K562 (cell line): ENCODE measurements around the gene CTDNEP1. TPM values are rescaled to one million over a fixed set of nuclear protein-coding genes. Genes with fewer than 3 reads are reported as not detected.

Experiments
- ASH1L ChIP-seq: fragments of 450-650 bp; IDR thresholded peaks from 2 replicates; pipeline ENCODE4 v1.6.1; 2018; ENCODE audit warnings: borderline replicate concordance, mild to moderate bottlenecking, low read depth; ENCODE audit not compliant: partially characterized antibody
- CBFA2T3 ChIP-seq: fragments of 450-650 bp; IDR thresholded peaks from 2 replicates; pipeline ENCODE4 v1.6.1; 2017
- CHD4 ChIP-seq: fragments of 200-600 bp; sonication (generic); IDR thresholded peaks from 3 replicates; pipeline ENCODE4 v1.6.1; 2012; ENCODE audit warnings: low read depth, mild to moderate bottlenecking, mixed read lengths, low read length, inconsistent platforms; ENCODE audit not compliant: insufficient read depth, insufficient replicate concordance, poor library complexity, severe bottlenecking
- FOXM1 ChIP-seq, 2 experiments: fragments of 450-650 bp in 1 of 2; sonication (generic) in 1 of 2; formaldehyde crosslinking in 1 of 2; IDR thresholded peaks; 2 replicates each; pipeline versions ENCODE4 v1.6.1 to v1.9.0; 2017 to 2022; ENCODE audit warnings: low read depth in 2 of 2, mild to moderate bottlenecking in 2 of 2, missing genetic modification reagents in 1 of 2, moderate library complexity in 1 of 2
- HDAC8 ChIP-seq: fragments of 450-650 bp; IDR thresholded peaks from 2 replicates; pipeline ENCODE4 v1.6.1; 2016; ENCODE audit warnings: mild to moderate bottlenecking, missing genetic modification characterization, moderate library complexity, missing compliant biosample characterization
- MIER1 ChIP-seq: fragments of 450-650 bp; IDR thresholded peaks from 2 replicates; pipeline ENCODE4 v1.6.1; 2016; ENCODE audit warnings: antibody characterized with exemption, mild to moderate bottlenecking, low read depth
- MXI1 ChIP-seq: IDR thresholded peaks from 2 replicates; pipeline ENCODE4 v1.6.1; 2011; ENCODE audit warnings: low read depth, mild to moderate bottlenecking, improper control_type of control experiment, low read length
- MYNN ChIP-seq, 2 experiments: sonication (generic); formaldehyde crosslinking in 1 of 2; IDR thresholded peaks; 2 replicates each; pipeline versions ENCODE4 v1.5.0 to v1.6.1; 2016 to 2020; ENCODE audit warnings: antibody characterized with exemption in 1 of 2, missing genetic modification reagents in 1 of 2
- NR2C2 ChIP-seq, 2 experiments: fragments of 200-800 bp in 1 of 2; sonication (Bioruptor generic) in 1 of 2; sonication (generic) in 1 of 2; formaldehyde crosslinking in 1 of 2; IDR thresholded peaks; 2 replicates each; pipeline versions ENCODE4 v1.6.1 to v1.8.0; 2016 to 2022; ENCODE audit warnings: mild to moderate bottlenecking in 1 of 2, missing compliant biosample characterization in 1 of 2, missing genetic modification characterization in 1 of 2, missing genetic modification reagents in 1 of 2
- POU5F1 ChIP-seq: fragments of 150-350 bp; IDR thresholded peaks from 2 replicates; pipeline ENCODE4 v1.6.1; 2014; ENCODE audit warnings: borderline replicate concordance, low read length, low read depth, mild to moderate bottlenecking; ENCODE audit not compliant: partially characterized antibody
- RBM14 ChIP-seq: fragments of 200-400 bp; formaldehyde crosslinking; IDR thresholded peaks from 2 replicates; pipeline ENCODE4 v1.6.1; 2018; ENCODE audit warnings: low read depth, mild to moderate bottlenecking, low read length, moderate library complexity, borderline replicate concordance; ENCODE audit not compliant: insufficient read depth
- SMARCE1 ChIP-seq: fragments of 450-650 bp; IDR thresholded peaks from 2 replicates; pipeline ENCODE4 v1.7.1; 2016; ENCODE audit warnings: mild to moderate bottlenecking
- SRSF7 ChIP-seq: fragments of 200-400 bp; formaldehyde crosslinking; optimal IDR thresholded peaks from 2 replicates; pipeline ENCODE3; 2017; ENCODE audit warnings: mild to moderate bottlenecking, low read depth, low read length
- polyA plus RNA-seq, 8 experiments: library from polyadenylated mRNA; depleted of rRNA in 4 of 8; stranded (reverse) in 5 of 8; unstranded in 3 of 8; fragments of >200 nt; fragmentation: Nextera tagmentation in 2 of 8; fragmentation: Illumina TruSeq in 1 of 8; extraction: Ambion mirVana in 2 of 8; extraction: Trizol in 1 of 8; gene quantifications; 2 replicates each; pipeline versions ENCODE4 v1.2.1 to v1.2.3, GENCODE V29; 2011 to 2014; ENCODE audit warnings: inconsistent platforms in 1 of 8, missing spikeins in 1 of 8
- total RNA-seq, 7 experiments: library from RNA; depleted of rRNA in 6 of 7; stranded (reverse); fragments of >200 nt in 6 of 7; fragmentation: Illumina TruSeq in 2 of 7; extraction: Trizol in 2 of 7; gene quantifications; 2 replicates each; pipeline versions ENCODE4 v1.2.1 to v1.2.3, GENCODE V29; 2011 to 2021; ENCODE audit warnings: low replicate concordance in 1 of 7
- TF ChIP-seq, protein P1 (sequence below): fragments of 250-450 bp; sonication (Bioruptor Pico); IDR thresholded peaks from 2 replicates; pipeline ENCODE4 v1.4.0; 2020; ENCODE audit warnings: mild to moderate bottlenecking
- TF ChIP-seq, protein P2 (sequence below): fragments of 250-450 bp; sonication (Bioruptor Pico); IDR thresholded peaks from 2 replicates; pipeline ENCODE4 v1.8.0; 2022; ENCODE audit warnings: moderate library complexity, mild to moderate bottlenecking, inconsistent platforms
- TF ChIP-seq, protein P3 (sequence below): sonication (generic); formaldehyde crosslinking; IDR thresholded peaks from 2 replicates; pipeline ENCODE4 v1.8.0; 2022; ENCODE audit warnings: mild to moderate bottlenecking, missing genetic modification reagents
- TF ChIP-seq, protein P4 (sequence below): fragments of 450-650 bp; IDR thresholded peaks from 2 replicates; pipeline ENCODE4 v1.6.1; 2018; ENCODE audit warnings: mild to moderate bottlenecking, low read depth; ENCODE audit not compliant: partially characterized antibody

Gene CTDNEP1
- total and polyA plus RNA-seq, 9 of the 15 experiments (the other 6 are each of a cell fraction or from before 2014, with no cell fraction given) = 10.7 to 150 (median 28.5) TPM

DNA sequence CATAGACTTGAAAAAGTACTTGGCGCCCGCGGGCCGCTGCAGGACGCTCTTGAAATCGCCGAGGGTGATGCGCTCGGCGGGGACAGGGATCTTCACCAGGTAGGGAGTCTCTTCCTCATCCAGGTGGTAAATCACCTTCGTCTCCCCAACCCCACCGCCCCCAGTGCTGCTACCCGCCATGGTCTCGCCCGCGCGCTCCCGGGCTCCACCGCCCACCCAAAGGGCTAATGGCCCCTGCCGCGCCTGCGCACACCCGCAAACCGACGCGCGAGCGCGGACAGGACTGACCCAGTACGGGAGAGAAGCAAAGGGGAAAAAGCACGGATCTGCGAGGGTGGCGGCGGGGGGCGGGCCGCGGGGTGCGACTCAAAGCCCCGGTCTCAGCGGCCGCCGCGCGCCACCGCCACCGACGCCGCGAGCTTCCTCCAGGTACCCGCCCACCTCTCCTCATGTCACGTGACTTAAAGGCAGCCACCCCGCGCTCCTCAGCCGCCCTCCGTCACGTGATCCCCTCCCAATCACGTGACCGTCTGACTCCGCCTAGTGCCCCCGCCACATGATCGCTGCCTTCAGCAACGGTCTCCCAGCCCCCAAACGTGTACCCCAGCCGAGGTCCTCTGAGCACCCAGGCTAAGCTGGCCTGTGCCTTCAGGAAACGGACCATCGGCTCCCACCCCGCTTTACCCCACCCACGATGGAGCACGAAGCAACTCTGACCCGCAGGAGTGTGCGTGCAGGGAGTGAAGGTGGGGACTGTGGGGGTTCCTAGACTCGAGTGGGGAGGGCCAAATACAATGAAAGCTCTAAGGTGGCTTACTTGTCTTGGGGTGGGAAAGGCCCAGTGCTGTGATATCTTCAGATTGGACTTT lies 17.2 kb downstream of the CTDNEP1 start, which contains the start of gene DVL2 (continued):
- TF ChIP-seq ASH1L (no peak), FOXM1 (IDR thresholded peaks at IDR 0.05; ENCODE audit: low read depth) (no peak), FOXM1 (CRISPR knock-in tag; IDR thresholded peaks at IDR 0.05; ENCODE audit: low read depth) (no peak; the same call in 1 of the 2 replicates), HDAC8 (tag) (no peak), NR2C2 (CRISPR knock-in tag; IDR thresholded peaks at IDR 0.05) (no peak), NR2C2 (tag; IDR thresholded peaks at IDR 0.05) (peak; percentile 76), MYNN (IDR thresholded peaks at IDR 0.05) (peak; percentile 91), MYNN (CRISPR knock-in tag; IDR thresholded peaks at IDR 0.05) (no peak), MXI1 (no peak), RBM14 (no peak), MIER1 (no peak), POU5F1 (no peak), CHD4 (no peak), SRSF7 (no peak), CBFA2T3 (peak; percentile 12; the same call in 1 of the 2 replicates), SMARCE1 (no peak)
- TF ChIP-seq, protein P1, sequence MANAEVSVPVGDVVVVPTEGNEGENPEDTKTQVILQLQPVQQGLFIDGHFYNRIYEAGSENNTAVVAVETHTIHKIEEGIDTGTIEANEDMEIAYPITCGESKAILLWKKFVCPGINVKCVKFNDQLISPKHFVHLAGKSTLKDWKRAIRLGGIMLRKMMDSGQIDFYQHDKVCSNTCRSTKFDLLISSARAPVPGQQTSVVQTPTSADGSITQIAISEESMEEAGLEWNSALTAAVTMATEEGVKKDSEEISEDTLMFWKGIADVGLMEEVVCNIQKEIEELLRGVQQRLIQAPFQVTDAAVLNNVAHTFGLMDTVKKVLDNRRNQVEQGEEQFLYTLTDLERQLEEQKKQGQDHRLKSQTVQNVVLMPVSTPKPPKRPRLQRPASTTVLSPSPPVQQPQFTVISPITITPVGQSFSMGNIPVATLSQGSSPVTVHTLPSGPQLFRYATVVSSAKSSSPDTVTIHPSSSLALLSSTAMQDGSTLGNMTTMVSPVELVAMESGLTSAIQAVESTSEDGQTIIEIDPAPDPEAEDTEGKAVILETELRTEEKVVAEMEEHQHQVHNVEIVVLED (CRISPR knock-in tag) = peak; percentile 44; the same call in 1 of the 2 replicates
- TF ChIP-seq, protein P2, sequence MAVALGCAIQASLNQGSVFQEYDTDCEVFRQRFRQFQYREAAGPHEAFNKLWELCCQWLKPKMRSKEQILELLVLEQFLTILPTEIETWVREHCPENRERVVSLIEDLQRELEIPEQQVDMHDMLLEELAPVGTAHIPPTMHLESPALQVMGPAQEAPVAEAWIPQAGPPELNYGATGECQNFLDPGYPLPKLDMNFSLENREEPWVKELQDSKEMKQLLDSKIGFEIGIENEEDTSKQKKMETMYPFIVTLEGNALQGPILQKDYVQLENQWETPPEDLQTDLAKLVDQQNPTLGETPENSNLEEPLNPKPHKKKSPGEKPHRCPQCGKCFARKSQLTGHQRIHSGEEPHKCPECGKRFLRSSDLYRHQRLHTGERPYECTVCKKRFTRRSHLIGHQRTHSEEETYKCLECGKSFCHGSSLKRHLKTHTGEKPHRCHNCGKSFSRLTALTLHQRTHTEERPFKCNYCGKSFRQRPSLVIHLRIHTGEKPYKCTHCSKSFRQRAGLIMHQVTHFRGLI (CRISPR knock-in tag) = no peak
- TF ChIP-seq, protein P3, sequence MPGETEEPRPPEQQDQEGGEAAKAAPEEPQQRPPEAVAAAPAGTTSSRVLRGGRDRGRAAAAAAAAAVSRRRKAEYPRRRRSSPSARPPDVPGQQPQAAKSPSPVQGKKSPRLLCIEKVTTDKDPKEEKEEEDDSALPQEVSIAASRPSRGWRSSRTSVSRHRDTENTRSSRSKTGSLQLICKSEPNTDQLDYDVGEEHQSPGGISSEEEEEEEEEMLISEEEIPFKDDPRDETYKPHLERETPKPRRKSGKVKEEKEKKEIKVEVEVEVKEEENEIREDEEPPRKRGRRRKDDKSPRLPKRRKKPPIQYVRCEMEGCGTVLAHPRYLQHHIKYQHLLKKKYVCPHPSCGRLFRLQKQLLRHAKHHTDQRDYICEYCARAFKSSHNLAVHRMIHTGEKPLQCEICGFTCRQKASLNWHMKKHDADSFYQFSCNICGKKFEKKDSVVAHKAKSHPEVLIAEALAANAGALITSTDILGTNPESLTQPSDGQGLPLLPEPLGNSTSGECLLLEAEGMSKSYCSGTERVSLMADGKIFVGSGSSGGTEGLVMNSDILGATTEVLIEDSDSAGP = no peak
- TF ChIP-seq, protein P4, sequence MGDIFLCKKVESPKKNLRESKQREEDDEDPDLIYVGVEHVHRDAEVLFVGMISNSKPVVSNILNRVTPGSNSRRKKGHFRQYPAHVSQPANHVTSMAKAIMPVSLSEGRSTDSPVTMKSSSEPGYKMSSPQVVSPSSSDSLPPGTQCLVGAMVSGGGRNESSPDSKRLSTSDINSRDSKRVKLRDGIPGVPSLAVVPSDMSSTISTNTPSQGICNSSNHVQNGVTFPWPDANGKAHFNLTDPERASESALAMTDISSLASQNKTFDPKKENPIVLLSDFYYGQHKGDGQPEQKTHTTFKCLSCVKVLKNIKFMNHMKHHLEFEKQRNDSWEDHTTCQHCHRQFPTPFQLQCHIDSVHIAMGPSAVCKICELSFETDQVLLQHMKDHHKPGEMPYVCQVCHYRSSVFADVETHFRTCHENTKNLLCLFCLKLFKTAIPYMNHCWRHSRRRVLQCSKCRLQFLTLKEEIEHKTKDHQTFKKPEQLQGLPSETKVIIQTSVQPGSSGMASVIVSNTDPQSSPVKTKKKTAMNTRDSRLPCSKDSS = no peak
